K562 (cell line): ENCODE data around the gene SCN8A. TPM values are rescaled to one million over a fixed set of nuclear protein-coding genes. Genes with fewer than 3 reads are reported as not detected.

Experiments used
- ERF ChIP-seq: fragments of 450-650 bp; formaldehyde crosslinking; IDR thresholded peaks from 2 replicates; pipeline ENCODE4 v1.4.0; 2020; ENCODE audit warnings: mild to moderate bottlenecking, mixed read lengths
- FOS ChIP-seq: IDR thresholded peaks from 3 replicates; pipeline ENCODE4 v1.6.1; 2011; ENCODE audit not compliant: insufficient read length; ENCODE audit errors: extremely low read depth
- HSF4 ChIP-seq: fragments of 250-450 bp; sonication (Bioruptor Pico); IDR thresholded peaks from 2 replicates; pipeline ENCODE4 v2.1.2; 2022; ENCODE audit warnings: mild to moderate bottlenecking, moderate library complexity, borderline replicate concordance
- MECOM ChIP-seq: fragments of 250-450 bp; sonication (Bioruptor Pico); IDR thresholded peaks from 2 replicates; pipeline ENCODE4 v1.8.0; 2022; ENCODE audit warnings: inconsistent platforms
- RNF2 ChIP-seq: sonication (generic); IDR thresholded peaks from 2 replicates; pipeline ENCODE4 v1.6.1; 2016
- ZNF121 ChIP-seq: sonication (generic); formaldehyde crosslinking; conservative IDR thresholded peaks from 2 replicates; pipeline ENCODE4 v1.8.0; 2022; ENCODE audit warnings: missing genetic modification reagents
- polyA plus RNA-seq, 8 experiments: library from polyadenylated mRNA; depleted of rRNA in 4 of 8; stranded (reverse) in 5 of 8; unstranded in 3 of 8; fragments of >200 nt; fragmentation: Nextera tagmentation in 2 of 8; fragmentation: Illumina TruSeq in 1 of 8; extraction: Ambion mirVana in 2 of 8; extraction: Trizol in 1 of 8; gene quantifications; 2 replicates each; pipeline versions ENCODE4 v1.2.1 to v1.2.3, GENCODE V29; 2011 to 2014; ENCODE audit warnings: inconsistent platforms in 1 of 8, missing spikeins in 1 of 8
- total RNA-seq, 7 experiments: library from RNA; depleted of rRNA in 6 of 7; stranded (reverse); fragments of >200 nt in 6 of 7; fragmentation: Illumina TruSeq in 2 of 7; extraction: Trizol in 2 of 7; gene quantifications; 2 replicates each; pipeline versions ENCODE4 v1.2.1 to v1.2.3, GENCODE V29; 2011 to 2021; ENCODE audit warnings: low replicate concordance in 1 of 7
- TF ChIP-seq, protein P1 (sequence below): sonication (generic); formaldehyde crosslinking; IDR thresholded peaks from 2 replicates; pipeline ENCODE4 v1.8.1; 2023; ENCODE audit warnings: mild to moderate bottlenecking, missing genetic modification reagents
- TF ChIP-seq, protein P2 (sequence below): IDR thresholded peaks from 2 replicates; pipeline ENCODE4 v1.6.1; 2011; ENCODE audit warnings: borderline replicate concordance, low read depth, mild to moderate bottlenecking, moderate library complexity, low read length; ENCODE audit not compliant: insufficient read depth, poor library complexity, severe bottlenecking
- TF ChIP-seq, protein P3 (sequence below), 2 experiments: IDR thresholded peaks in 1 of 2; conservative IDR thresholded peaks in 1 of 2; 2 replicates each; pipeline ENCODE4 v1.6.1; 2016; ENCODE audit warnings: low read depth in 2 of 2, mild to moderate bottlenecking in 1 of 2, missing compliant biosample characterization in 1 of 2, missing genetic modification characterization in 1 of 2, moderate library complexity in 1 of 2
- TF ChIP-seq, protein P4 (sequence below): sonication (generic); formaldehyde crosslinking; IDR thresholded peaks from 2 replicates; pipeline ENCODE4 v1.9.0; 2022; ENCODE audit warnings: mild to moderate bottlenecking, missing genetic modification reagents

The SCN8A gene
- total and polyA plus RNA-seq, 9 of the 15 experiments (the other 6 are each of a cell fraction or from before 2014, with no cell fraction given): 0.03 to 0.29 (median 0.15) TPM; not detected in 1

DNA sequence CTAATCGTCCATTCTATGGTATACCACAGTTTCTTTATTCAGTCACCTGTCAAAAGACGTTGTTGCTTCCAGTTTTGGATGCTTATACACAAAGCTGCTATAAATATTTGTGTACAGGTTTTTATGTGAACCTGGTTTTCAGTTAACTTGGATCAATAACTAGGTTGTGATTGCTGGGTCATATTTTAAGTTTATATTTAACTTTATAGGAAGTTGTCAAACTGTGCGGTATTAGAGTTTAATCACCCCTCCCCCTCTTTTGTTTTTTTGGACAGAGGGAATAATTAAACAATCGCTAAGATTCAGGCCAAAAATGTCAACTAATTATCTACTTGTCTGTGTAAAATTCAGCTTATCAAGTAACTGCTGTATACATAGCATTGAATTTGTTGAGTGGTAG is 34.3 kb downstream of the SCN8A start (continued):
- TF ChIP-seq, protein P1, sequence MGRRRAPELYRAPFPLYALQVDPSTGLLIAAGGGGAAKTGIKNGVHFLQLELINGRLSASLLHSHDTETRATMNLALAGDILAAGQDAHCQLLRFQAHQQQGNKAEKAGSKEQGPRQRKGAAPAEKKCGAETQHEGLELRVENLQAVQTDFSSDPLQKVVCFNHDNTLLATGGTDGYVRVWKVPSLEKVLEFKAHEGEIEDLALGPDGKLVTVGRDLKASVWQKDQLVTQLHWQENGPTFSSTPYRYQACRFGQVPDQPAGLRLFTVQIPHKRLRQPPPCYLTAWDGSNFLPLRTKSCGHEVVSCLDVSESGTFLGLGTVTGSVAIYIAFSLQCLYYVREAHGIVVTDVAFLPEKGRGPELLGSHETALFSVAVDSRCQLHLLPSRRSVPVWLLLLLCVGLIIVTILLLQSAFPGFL (CRISPR knock-in tag): no peak
- TF ChIP-seq HSF4 (no peak), RNF2 (no peak), ZNF121 (CRISPR knock-in tag) (no peak), ERF (CRISPR knock-in tag) (no peak), FOS (no peak), MECOM (CRISPR knock-in tag) (no peak)
- TF ChIP-seq, protein P2, sequence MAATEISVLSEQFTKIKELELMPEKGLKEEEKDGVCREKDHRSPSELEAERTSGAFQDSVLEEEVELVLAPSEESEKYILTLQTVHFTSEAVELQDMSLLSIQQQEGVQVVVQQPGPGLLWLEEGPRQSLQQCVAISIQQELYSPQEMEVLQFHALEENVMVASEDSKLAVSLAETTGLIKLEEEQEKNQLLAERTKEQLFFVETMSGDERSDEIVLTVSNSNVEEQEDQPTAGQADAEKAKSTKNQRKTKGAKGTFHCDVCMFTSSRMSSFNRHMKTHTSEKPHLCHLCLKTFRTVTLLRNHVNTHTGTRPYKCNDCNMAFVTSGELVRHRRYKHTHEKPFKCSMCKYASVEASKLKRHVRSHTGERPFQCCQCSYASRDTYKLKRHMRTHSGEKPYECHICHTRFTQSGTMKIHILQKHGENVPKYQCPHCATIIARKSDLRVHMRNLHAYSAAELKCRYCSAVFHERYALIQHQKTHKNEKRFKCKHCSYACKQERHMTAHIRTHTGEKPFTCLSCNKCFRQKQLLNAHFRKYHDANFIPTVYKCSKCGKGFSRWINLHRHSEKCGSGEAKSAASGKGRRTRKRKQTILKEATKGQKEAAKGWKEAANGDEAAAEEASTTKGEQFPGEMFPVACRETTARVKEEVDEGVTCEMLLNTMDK: no peak
- TF ChIP-seq, protein P3, sequence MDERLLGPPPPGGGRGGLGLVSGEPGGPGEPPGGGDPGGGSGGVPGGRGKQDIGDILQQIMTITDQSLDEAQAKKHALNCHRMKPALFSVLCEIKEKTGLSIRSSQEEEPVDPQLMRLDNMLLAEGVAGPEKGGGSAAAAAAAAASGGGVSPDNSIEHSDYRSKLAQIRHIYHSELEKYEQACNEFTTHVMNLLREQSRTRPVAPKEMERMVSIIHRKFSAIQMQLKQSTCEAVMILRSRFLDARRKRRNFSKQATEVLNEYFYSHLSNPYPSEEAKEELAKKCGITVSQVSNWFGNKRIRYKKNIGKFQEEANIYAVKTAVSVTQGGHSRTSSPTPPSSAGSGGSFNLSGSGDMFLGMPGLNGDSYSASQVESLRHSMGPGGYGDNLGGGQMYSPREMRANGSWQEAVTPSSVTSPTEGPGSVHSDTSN (CRISPR knock-in tag; IDR thresholded peaks at IDR 0.05; ENCODE audit: low read depth): no peak
- TF ChIP-seq, protein P3 (tag; conservative IDR thresholded peaks at IDR 0.05; ENCODE audit: low read depth): no peak
- TF ChIP-seq, protein P4, sequence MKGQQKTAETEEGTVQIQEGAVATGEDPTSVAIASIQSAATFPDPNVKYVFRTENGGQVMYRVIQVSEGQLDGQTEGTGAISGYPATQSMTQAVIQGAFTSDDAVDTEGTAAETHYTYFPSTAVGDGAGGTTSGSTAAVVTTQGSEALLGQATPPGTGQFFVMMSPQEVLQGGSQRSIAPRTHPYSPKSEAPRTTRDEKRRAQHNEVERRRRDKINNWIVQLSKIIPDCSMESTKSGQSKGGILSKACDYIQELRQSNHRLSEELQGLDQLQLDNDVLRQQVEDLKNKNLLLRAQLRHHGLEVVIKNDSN: no peak
